ENCODE results near the gene SPG21.

DNA sequence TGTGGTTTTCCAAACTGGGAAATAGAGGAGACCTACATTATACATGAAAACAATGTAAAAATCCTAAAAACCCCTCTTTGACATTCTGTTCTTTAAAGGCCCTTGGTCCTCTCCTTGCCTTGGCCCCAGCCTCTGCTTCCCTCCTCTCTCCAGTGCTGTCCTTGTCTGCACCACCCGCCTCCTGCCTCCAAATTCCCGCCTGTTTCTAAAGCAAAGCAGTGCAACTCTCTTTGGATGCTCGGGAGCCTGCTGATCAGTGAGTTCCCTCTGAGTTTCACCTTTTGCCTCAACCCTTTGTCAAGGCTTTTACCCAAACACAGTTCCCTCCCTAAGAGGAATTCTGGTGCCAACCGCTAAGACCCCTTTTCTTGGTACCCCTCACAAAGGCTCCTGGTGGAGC is 70.0 kb downstream of the SPG21 start:
- TF ChIP-seq, protein P1, sequence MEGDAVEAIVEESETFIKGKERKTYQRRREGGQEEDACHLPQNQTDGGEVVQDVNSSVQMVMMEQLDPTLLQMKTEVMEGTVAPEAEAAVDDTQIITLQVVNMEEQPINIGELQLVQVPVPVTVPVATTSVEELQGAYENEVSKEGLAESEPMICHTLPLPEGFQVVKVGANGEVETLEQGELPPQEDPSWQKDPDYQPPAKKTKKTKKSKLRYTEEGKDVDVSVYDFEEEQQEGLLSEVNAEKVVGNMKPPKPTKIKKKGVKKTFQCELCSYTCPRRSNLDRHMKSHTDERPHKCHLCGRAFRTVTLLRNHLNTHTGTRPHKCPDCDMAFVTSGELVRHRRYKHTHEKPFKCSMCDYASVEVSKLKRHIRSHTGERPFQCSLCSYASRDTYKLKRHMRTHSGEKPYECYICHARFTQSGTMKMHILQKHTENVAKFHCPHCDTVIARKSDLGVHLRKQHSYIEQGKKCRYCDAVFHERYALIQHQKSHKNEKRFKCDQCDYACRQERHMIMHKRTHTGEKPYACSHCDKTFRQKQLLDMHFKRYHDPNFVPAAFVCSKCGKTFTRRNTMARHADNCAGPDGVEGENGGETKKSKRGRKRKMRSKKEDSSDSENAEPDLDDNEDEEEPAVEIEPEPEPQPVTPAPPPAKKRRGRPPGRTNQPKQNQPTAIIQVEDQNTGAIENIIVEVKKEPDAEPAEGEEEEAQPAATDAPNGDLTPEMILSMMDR (IDR thresholded peaks at IDR 0.05), result no peak
- no peak for TF ChIP-seq POLR2A (IDR thresholded peaks at IDR 0.05)
